Measurements from ENCODE around the gene VMAC.
A peak's percentile ranks its signal among the peaks of the same experiment; 100 is the strongest.

GRCh38 chr19:5916181-5916708 lies 11.6 kb downstream of the VMAC start:
- no peak for TF ChIP-seq POLR2A (IDR thresholded peaks at IDR 0.05)
- TF ChIP-seq POLR2AphosphoS5 (IDR thresholded peaks at IDR 0.05): peak in 2 of 3 donors; percentile 21 to 31

All from spleen (tissue), 3 donors.